HEK293 (cell line): ENCODE data around the gene PBX3.

ENCODE experiments used
- ATF2 ChIP-seq: fragments of 450-650 bp; formaldehyde crosslinking; IDR thresholded peaks from 2 replicates; pipeline ENCODE4 v1.5.1; 2016; ENCODE audit warnings: missing biosample characterization, missing genetic modification characterization, low read depth
- BCL11B ChIP-seq: fragments of 450-650 bp; formaldehyde crosslinking; IDR thresholded peaks from 2 replicates; pipeline ENCODE4 v1.5.1; 2016; ENCODE audit warnings: low read depth, missing biosample characterization, missing genetic modification characterization
- BCL6B ChIP-seq: fragments of 450-650 bp; formaldehyde crosslinking; IDR thresholded peaks from 2 replicates; pipeline ENCODE4 v1.5.1; 2017; ENCODE audit warnings: missing biosample characterization, missing genetic modification characterization
- GFI1B ChIP-seq: fragments of 450-650 bp; formaldehyde crosslinking; IDR thresholded peaks from 2 replicates; pipeline ENCODE4 v1.5.1; 2016; ENCODE audit warnings: missing biosample characterization, missing genetic modification characterization
- INSM2 ChIP-seq: fragments of 450-650 bp; formaldehyde crosslinking; IDR thresholded peaks from 2 replicates; pipeline ENCODE4 v1.5.1; 2016; ENCODE audit warnings: missing biosample characterization, missing genetic modification characterization
- PRDM2 ChIP-seq: fragments of 450-650 bp; formaldehyde crosslinking; IDR thresholded peaks from 2 replicates; pipeline ENCODE4 v1.5.1; 2016; ENCODE audit warnings: missing biosample characterization, missing genetic modification characterization, borderline replicate concordance
- SP2 ChIP-seq: fragments of 450-650 bp; formaldehyde crosslinking; IDR thresholded peaks from 2 replicates; pipeline ENCODE4 v1.5.1; 2016; ENCODE audit warnings: missing biosample characterization, missing genetic modification characterization
- TCF7L2 ChIP-seq: IDR thresholded peaks from 2 replicates; pipeline ENCODE4 v1.6.1; 2011; ENCODE audit warnings: low read depth, mild to moderate bottlenecking, inconsistent platforms, low read length, moderate library complexity, borderline replicate concordance
- ZBTB1 ChIP-seq: fragments of 450-650 bp; formaldehyde crosslinking; IDR thresholded peaks from 2 replicates; pipeline ENCODE4 v1.5.1; 2016; ENCODE audit warnings: missing biosample characterization, missing genetic modification characterization
- ZEB2 ChIP-seq: fragments of 450-650 bp; formaldehyde crosslinking; IDR thresholded peaks from 2 replicates; pipeline ENCODE4 v1.5.1; 2016; ENCODE audit warnings: missing biosample characterization, missing genetic modification characterization
- ZIC2 ChIP-seq: fragments of 450-650 bp; formaldehyde crosslinking; IDR thresholded peaks from 2 replicates; pipeline ENCODE4 v1.5.1; 2016; ENCODE audit warnings: missing biosample characterization, missing genetic modification characterization
- ZNF112 ChIP-seq: fragments of 450-650 bp; formaldehyde crosslinking; IDR thresholded peaks from 2 replicates; pipeline ENCODE4 v1.5.0; 2017; ENCODE audit warnings: missing biosample characterization, missing genetic modification characterization
- ZNF114 ChIP-seq: fragments of 450-650 bp; formaldehyde crosslinking; IDR thresholded peaks from 2 replicates; pipeline ENCODE4 v1.5.0; 2017; ENCODE audit warnings: missing biosample characterization, missing genetic modification characterization
- ZNF18 ChIP-seq: fragments of 450-650 bp; formaldehyde crosslinking; IDR thresholded peaks from 2 replicates; pipeline ENCODE4 v1.5.1; 2016; ENCODE audit warnings: missing biosample characterization, missing genetic modification characterization
- ZNF354C ChIP-seq: fragments of 450-650 bp; formaldehyde crosslinking; IDR thresholded peaks from 2 replicates; pipeline ENCODE4 v1.5.1; 2016; ENCODE audit warnings: missing biosample characterization, missing genetic modification characterization, low read depth, borderline replicate concordance
- ZNF366 ChIP-seq: fragments of 450-650 bp; formaldehyde crosslinking; conservative IDR thresholded peaks from 2 replicates; pipeline ENCODE4 v1.5.1; 2016; ENCODE audit warnings: missing biosample characterization, missing genetic modification characterization
- ZNF394 ChIP-seq: fragments of 450-650 bp; formaldehyde crosslinking; IDR thresholded peaks from 2 replicates; pipeline ENCODE4 v1.5.1; 2016; ENCODE audit warnings: missing biosample characterization, missing genetic modification characterization, mild to moderate bottlenecking, moderate library complexity, borderline replicate concordance
- ZNF398 ChIP-seq: fragments of 450-650 bp; formaldehyde crosslinking; IDR thresholded peaks from 2 replicates; pipeline ENCODE4 v1.5.1; 2017; ENCODE audit warnings: missing biosample characterization, missing genetic modification characterization
- ZNF433 ChIP-seq: fragments of 450-650 bp; formaldehyde crosslinking; IDR thresholded peaks from 2 replicates; pipeline ENCODE4 v1.5.1; 2016; ENCODE audit warnings: missing biosample characterization, missing genetic modification characterization, low read depth
- ZNF529 ChIP-seq: fragments of 450-650 bp; formaldehyde crosslinking; IDR thresholded peaks from 2 replicates; pipeline ENCODE4 v1.5.1; 2017; ENCODE audit warnings: missing genetic modification characterization, missing biosample characterization; ENCODE audit not compliant: insufficient replicate concordance
- ZNF561 ChIP-seq: fragments of 450-650 bp; IDR thresholded peaks from 2 replicates; pipeline ENCODE4 v1.5.1; 2018; ENCODE audit warnings: missing biosample characterization, missing genetic modification characterization, borderline replicate concordance
- ZNF600 ChIP-seq: fragments of 450-650 bp; formaldehyde crosslinking; IDR thresholded peaks from 2 replicates; pipeline ENCODE4 v1.5.1; 2016; ENCODE audit warnings: missing biosample characterization, missing genetic modification characterization
- ZNF629 ChIP-seq: fragments of 450-650 bp; formaldehyde crosslinking; IDR thresholded peaks from 2 replicates; pipeline ENCODE4 v1.5.1; 2017; ENCODE audit warnings: missing biosample characterization, missing genetic modification characterization
- ZNF654 ChIP-seq: fragments of 450-650 bp; formaldehyde crosslinking; IDR thresholded peaks from 2 replicates; pipeline ENCODE4 v1.5.1; 2016; ENCODE audit warnings: low read depth, missing biosample characterization, missing genetic modification characterization
- ZXDB ChIP-seq: fragments of 450-650 bp; formaldehyde crosslinking; IDR thresholded peaks from 2 replicates; pipeline ENCODE4 v1.5.1; 2016; ENCODE audit warnings: missing biosample characterization, missing genetic modification characterization

Gene PBX3

GRCh38 chr9:125843646-125844045 lies 96.5 kb downstream of the PBX3 start (continued):
- TF ChIP-seq PRDM2 (tag by site-specific recombination) (no peak), ZNF112 (tag by site-specific recombination) (no peak), TCF7L2 (peak; percentile 62; the same call in 1 of the 2 replicates), ZIC2 (tag by site-specific recombination) (peak; percentile 54), ZNF18 (tag by site-specific recombination) (peak; percentile 64; the same call in 1 of the 2 replicates), GFI1B (tag by site-specific recombination) (peak; percentile 44; the same call in 1 of the 2 replicates), ZNF600 (tag by site-specific recombination) (peak; percentile 98), INSM2 (tag by site-specific recombination) (no peak), ZNF654 (tag by site-specific recombination) (no peak), ATF2 (tag by site-specific recombination) (no peak), BCL6B (tag by site-specific recombination) (no peak), BCL11B (tag by site-specific recombination) (no peak), ZNF366 (tag by site-specific recombination) (peak; percentile 58), ZNF354C (no peak), ZEB2 (tag by site-specific recombination) (peak; percentile 62), ZNF398 (tag by site-specific recombination) (no peak), ZNF529 (tag by site-specific recombination) (no peak), ZNF629 (peak; percentile 36; the same call in 1 of the 2 replicates), ZNF114 (tag by site-specific recombination) (no peak), SP2 (no peak), ZNF433 (tag by site-specific recombination) (no peak), ZNF394 (tag by site-specific recombination) (no peak), ZXDB (tag by site-specific recombination) (peak; percentile 67; the same call in 1 of the 2 replicates), ZBTB1 (no peak), ZNF561 (tag by site-specific recombination) (no peak; the same call in 1 of the 2 replicates)
